Erythroblast (primary cell): Measurements from ENCODE around the gene KIAA1671.

Experiments used
- GATA1 ChIP-seq: IDR thresholded peaks from 2 replicates; pipeline ENCODE4 v1.6.1; 2011; ENCODE audit warnings: low read depth, mild to moderate bottlenecking, control low read depth, low read length, moderate library complexity
- POLR2A ChIP-seq: IDR thresholded peaks from 2 replicates; pipeline ENCODE4 v1.6.1; 2011; ENCODE audit warnings: mild to moderate bottlenecking, low read length

GRCh38 chr22:25154667-25154999, 202.1 kb downstream of the KIAA1671 start:
- TF ChIP-seq POLR2A (no peak), GATA1 (no peak)
